Stomach smooth muscle (tissue), 2 donors: ENCODE data around the gene DENND1B.
"Not testable (repeated sequence)": the region's sequence is repeated elsewhere in the genome, so short reads cannot be mapped to it uniquely, and the experiment has no call there.

Experiments
- H3K27ac ChIP-seq: one replicate; pipeline ENCODE4 v1.7.0; 2013; ENCODE audit warnings: mild to moderate bottlenecking, low read length, inconsistent platforms
- H3K27me3 ChIP-seq, 2 donors: one replicate each; pipeline ENCODE4 v1.7.0; 2013; ENCODE audit warnings: low read length in 2 of 2; ENCODE audit not compliant: insufficient read depth in 2 of 2, control insufficient read depth in 1 of 2
- H3K36me3 ChIP-seq, 2 donors: one replicate each; pipeline ENCODE4 v1.7.0; 2013; ENCODE audit warnings: low read length in 2 of 2; ENCODE audit not compliant: control insufficient read depth in 2 of 2, insufficient read depth in 2 of 2
- H3K4me1 ChIP-seq: one replicate; pipeline ENCODE4 v1.7.0; 2013; ENCODE audit warnings: low read length; ENCODE audit not compliant: control insufficient read depth, insufficient read depth
- H3K4me3 ChIP-seq, 2 donors: one replicate each; pipeline ENCODE4 v1.7.0; 2013; ENCODE audit warnings: low read length in 2 of 2
- H3K9ac ChIP-seq, 2 donors: one replicate each; pipeline ENCODE4 v1.7.0; 2013; ENCODE audit warnings: low read length in 2 of 2, mild to moderate bottlenecking in 1 of 2
- H3K9me3 ChIP-seq, 2 donors: one replicate each; pipeline ENCODE4 v1.7.0; 2013; ENCODE audit warnings: low read length in 2 of 2; ENCODE audit not compliant: control insufficient read depth in 2 of 2
- donor health status: healthy.
- donor health status: Pancreatic carcinoma.

Gene DENND1B

DNA sequence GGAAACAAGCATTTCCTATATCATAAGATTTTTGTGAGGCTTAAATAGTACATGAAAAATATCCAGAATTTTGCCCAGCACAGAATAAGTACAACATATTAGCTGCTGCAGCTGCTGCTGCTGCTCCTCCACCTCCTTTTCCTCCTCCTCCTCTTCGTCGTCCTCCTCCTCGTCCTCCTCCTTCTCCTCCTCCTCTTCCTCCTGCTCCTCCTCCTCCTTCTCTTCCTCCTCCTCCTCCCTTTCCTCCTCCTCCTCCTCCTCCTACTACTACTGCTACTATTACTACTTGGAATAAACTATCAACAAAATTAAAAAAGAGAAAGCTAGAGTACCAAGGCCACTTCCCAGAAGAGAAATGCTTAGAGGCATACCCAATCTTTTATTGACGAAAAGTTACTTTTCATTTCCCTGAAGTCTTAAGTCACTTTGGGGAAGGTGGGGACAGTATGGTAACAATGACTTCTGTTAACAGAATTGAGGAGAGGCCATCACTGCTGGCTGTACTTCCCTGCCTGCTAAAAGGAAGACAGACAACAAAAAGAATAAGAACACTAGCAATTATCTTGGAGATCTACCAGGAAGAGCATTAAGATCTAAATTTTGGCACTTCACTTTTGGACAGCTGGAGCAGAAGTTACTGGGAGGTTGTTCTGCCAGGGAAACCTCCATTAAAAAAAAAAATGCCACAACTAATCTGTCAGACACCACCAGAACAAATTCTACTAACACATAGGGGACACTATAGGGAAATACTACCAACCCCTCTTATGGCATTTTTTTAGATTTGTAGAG lies 7.1 kb downstream of the DENND1B start:
- Histone ChIP-seq H3K27ac (no peak overlapping the region), H3K9ac (no peak overlapping the region), H3K9me3 (no peaks in the 10 kb centered on the region), H3K4me3 (no peak overlapping the region), H3K36me3 (no peaks in the 10 kb centered on the region), H3K4me1 (no peaks in the 10 kb centered on the region), H3K27me3 (no peaks in the 10 kb centered on the region)

DNA sequence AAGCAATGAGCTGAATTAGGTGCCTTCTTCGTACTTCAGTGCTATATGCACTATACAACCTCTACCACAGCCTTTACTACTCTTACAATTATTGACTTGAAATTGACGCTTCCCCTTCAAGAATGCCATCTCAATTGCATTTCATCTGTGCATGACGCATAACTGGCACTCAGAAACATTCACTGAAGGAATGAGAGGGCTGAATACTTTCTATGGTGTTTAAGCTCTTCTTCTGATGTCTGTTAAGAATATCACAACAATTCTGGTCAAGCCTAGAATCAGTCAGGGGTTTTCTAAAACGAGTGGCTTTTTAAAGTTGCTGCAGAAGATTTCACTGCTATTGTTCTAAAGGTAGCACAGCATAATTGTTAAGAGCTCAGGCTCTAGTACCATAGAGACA lies 11.5 kb downstream of the DENND1B start:
- Histone ChIP-seq H3K27ac (no peak overlapping the region), H3K4me3 (no peak overlapping the region), H3K9me3 (no peaks in the 10 kb centered on the region), H3K9ac (no peak overlapping the region), H3K36me3 (no peaks in the 10 kb centered on the region), H3K27me3 (no peaks in the 10 kb centered on the region), H3K4me1 (no peaks in the 10 kb centered on the region)

DNA sequence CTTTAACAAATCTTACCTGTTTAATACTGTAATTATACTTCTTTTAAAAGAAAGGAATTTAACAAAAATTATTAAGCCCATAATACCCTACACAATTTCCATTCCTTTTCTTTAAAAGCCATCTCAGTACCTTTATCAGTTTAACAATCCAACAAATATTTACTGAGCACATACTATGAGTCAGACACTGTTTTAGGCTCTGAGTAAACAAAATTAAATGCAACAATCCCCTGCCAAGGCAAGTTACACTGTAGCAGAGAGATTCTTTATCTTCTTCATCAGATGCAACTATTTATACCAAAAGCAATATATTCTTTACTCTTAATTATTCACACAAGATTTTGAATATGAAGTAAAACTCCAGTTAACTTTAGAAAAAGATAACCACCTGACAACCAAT lies 12.0 kb downstream of the DENND1B start:
- no peak overlapping the region for H3K9ac ChIP-seq
- no peaks in the 10 kb centered on the region for H3K4me1 ChIP-seq
- H3K36me3 ChIP-seq, result no peaks in the 10 kb centered on the region
- no peaks in the 10 kb centered on the region for H3K27me3 ChIP-seq
- H3K9me3 ChIP-seq, result no peaks in the 10 kb centered on the region
- H3K27ac ChIP-seq, result no peak overlapping the region
- H3K4me3 ChIP-seq, result no peak overlapping the region

DNA sequence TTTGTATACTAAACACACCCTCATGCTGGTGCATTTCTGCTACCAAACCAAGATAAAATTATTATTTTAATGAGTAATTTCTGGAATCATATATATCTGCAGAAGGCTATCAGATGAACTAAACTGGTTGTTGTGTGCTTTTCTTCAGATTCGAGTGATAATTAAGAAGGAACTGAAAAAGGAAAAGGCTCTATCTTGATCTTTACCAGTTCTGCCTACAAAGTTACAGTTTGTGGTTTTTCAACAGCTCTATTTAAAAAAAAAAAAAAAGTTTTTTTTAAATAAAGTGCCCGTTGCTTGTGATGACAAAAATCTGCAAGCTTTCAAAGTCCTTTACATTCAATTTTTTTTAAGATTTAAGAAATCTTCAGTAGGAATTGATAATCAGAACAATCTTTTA lies 13.6 kb downstream of the DENND1B start:
- Histone ChIP-seq H3K27ac (no peak overlapping the region), H3K4me3 (no peak overlapping the region), H3K36me3 (no peaks in the 10 kb centered on the region), H3K4me1 (no peaks in the 10 kb centered on the region), H3K27me3 (no peaks in the 10 kb centered on the region), H3K9me3 (no peaks in the 10 kb centered on the region), H3K9ac (no peak overlapping the region)

DNA sequence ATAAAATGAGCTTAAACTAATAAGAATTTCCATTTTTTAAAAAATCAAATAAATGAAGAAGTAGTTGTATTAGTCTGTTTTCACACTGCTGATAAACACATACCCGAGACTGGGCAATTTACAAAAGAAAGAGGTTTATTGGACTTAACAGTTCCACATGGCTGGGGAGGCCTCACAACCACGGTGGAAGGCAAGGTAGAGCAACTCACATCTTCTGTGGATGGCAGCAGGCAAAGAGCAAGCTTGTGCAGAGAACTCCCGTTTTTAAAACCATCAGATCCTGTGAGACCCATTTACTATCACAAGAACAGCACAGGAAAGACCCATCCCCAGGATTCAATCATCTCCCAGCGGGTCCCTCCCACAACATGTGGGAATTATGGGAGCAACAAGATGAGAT lies 19.7 kb downstream of the DENND1B start:
- not testable (repeated sequence) for H3K9ac ChIP-seq, H3K9me3 ChIP-seq, H3K36me3 ChIP-seq

DNA sequence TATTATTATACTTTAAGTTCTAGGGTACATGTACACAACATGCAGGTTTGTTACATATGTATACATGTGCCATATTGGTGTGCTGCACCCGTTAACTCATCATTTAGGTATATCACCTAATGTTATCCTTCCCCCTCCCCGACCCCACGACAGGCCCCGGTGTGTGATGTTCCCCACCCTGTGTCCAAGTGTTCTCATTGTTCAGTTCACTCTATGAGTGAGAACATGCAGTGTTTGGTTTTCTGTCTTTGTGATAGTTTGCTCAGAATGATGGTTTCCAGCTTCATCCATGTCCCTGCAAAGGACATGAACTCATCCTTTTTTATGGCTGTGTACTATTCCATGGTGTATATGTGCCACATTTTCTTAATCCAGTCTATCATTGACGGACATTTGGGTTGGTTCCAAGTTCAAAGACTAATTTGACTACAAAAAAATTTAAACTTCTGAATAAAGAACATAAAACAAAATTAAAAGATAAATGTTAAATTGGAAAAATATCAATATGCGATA lies 22.6 kb downstream of the DENND1B start:
- not testable (repeated sequence) for H3K27ac ChIP-seq, H3K9ac ChIP-seq, H3K36me3 ChIP-seq, H3K4me1 ChIP-seq, H3K9me3 ChIP-seq, H3K4me3 ChIP-seq, H3K27me3 ChIP-seq

More for the DNA sequence above, 19.7 kb downstream of the DENND1B start:
- H3K27me3 ChIP-seq, H3K4me1 ChIP-seq, H3K4me3 ChIP-seq, H3K27ac ChIP-seq: not testable (repeated sequence)

DNA sequence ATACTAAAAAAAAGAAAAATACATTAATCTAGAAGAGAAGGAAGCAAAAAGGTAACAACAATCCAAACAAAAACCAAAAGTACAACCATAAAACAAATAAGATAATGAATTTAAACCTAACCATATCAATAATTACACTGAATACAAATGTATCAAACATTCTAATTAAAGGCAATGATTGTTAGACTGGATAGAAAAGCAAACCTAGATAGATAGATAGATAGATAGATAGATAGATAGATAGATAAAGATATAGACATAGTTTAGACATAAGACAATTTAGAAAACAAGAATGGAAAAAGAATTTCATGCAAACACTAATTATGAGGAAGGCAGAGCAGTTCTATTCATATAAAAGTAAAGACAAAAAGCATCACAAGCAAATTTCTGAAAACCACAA lies 24.9 kb downstream of the DENND1B start:
- Histone ChIP-seq H3K9ac (no peak overlapping the region), H3K4me3 (no peak overlapping the region)

DNA sequence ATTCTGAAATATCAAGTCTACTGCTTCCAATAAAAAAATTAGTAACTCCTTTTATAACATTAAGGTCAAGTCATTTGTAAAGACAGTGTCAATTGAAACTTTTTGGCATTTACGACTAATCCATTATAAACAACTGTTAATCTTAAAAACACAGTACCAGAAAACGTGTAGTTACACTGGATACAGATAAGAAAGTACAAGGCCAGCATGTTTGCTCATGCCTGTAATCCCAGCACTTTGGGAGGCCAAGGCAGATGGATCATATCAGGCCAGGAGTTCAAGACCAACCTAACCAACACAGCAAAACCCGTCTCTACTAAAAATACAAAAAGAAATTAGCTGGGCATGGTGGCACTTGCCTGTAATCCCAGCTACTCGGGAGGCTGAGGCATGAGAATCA lies 29.4 kb downstream of the DENND1B start:
- H3K36me3 ChIP-seq, result no peaks in the 10 kb centered on the region
- H3K27ac ChIP-seq, result no peak overlapping the region
- no peaks in the 10 kb centered on the region for H3K4me1 ChIP-seq
- no peaks in the 10 kb centered on the region for H3K9me3 ChIP-seq
- H3K4me3 ChIP-seq, result no peak overlapping the region
- H3K9ac ChIP-seq, result no peak overlapping the region
- no peaks in the 10 kb centered on the region for H3K27me3 ChIP-seq

More for the DNA sequence above, 24.9 kb downstream of the DENND1B start:
- no peaks in the 10 kb centered on the region for H3K27me3 ChIP-seq
- no peaks in the 10 kb centered on the region for H3K36me3 ChIP-seq
- no peaks in the 10 kb centered on the region for H3K4me1 ChIP-seq
- no peaks in the 10 kb centered on the region for H3K9me3 ChIP-seq
- no peak overlapping the region for H3K27ac ChIP-seq

DNA sequence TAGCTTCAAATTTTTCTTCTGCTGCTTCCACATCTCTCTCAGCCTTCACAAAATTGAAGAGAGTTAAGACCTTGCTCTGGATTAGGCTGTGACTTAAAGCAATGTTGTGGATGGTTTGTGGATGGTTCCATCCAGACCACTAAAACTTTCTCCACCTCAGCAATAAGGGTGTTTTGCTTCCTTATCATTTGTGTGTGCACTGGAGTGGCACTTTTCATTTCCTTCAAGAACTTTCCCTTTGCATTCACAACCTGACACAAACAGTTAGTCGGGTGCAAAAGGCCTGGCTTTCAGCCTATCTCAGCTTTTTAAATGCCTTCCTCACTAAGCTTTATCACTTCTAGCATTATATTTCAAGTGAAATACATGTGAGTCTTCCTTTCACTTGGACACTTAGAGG lies 30.3 kb downstream of the DENND1B start:
- Histone ChIP-seq H3K4me3 (no peak overlapping the region), H3K36me3 (no peaks in the 10 kb centered on the region), H3K27me3 (no peaks in the 10 kb centered on the region), H3K4me1 (no peaks in the 10 kb centered on the region), H3K9ac (no peak overlapping the region), H3K9me3 (no peaks in the 10 kb centered on the region), H3K27ac (no peak overlapping the region)

DNA sequence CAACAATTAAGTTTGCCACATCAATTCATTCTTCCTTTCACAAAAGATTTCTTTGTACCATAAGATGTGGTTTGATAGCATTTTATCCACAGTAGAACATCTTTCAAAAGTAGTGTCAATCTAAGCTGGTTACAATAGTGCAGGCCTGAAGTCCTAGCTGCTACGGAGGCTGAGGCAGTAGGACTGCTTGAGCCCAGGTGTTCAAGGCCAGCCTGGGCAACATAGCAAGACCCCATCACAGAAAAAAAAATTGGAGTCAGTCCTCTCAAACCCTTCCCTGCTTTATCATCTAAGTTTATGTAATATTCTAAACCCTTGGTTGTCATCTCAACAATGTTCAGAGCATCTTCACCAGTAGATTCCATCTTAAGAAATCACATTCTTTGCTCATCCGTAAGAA lies 31.7 kb downstream of the DENND1B start:
- no peaks in the 10 kb centered on the region for H3K36me3 ChIP-seq
- no peaks in the 10 kb centered on the region for H3K27me3 ChIP-seq
- no peak overlapping the region for H3K27ac ChIP-seq
- H3K4me1 ChIP-seq, result no peaks in the 10 kb centered on the region
- no peak overlapping the region for H3K9ac ChIP-seq
- no peak overlapping the region for H3K4me3 ChIP-seq
- no peaks in the 10 kb centered on the region for H3K9me3 ChIP-seq

DNA sequence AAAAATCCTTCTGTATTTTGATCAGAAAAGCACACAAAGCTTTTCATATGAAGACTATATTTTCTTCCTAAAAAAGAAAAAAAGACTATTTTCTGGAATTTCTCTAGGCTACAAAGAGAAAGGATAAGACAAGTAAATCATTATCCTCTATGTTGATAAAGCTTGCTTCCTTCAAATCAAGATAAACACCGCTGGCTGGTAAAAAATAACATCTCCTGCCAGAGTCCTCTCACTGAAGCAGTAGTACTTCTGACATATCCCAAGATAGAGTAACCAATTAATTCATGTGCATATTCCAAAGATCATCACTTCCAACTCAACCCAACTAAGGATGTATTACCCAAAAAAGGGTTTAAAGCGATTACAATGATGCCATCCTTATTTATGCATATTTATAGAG lies 34.3 kb downstream of the DENND1B start:
- no peaks in the 10 kb centered on the region for H3K9me3 ChIP-seq
- H3K27ac ChIP-seq, result no peak overlapping the region
- H3K27me3 ChIP-seq, result no peaks in the 10 kb centered on the region
- no peaks in the 10 kb centered on the region for H3K4me1 ChIP-seq
- H3K4me3 ChIP-seq, result no peak overlapping the region
- no peak overlapping the region for H3K9ac ChIP-seq
- no peaks in the 10 kb centered on the region for H3K36me3 ChIP-seq
